Measurements from ENCODE around the gene GREB1. TPM values are rescaled to one million over a fixed set of nuclear protein-coding genes. Genes with fewer than 3 reads are reported as not detected.
A peak's percentile ranks its signal among the peaks of the same experiment; 100 is the strongest.

Gene GREB1
- total RNA-seq, 1 donor from 2014 or later: 143 TPM

DNA sequence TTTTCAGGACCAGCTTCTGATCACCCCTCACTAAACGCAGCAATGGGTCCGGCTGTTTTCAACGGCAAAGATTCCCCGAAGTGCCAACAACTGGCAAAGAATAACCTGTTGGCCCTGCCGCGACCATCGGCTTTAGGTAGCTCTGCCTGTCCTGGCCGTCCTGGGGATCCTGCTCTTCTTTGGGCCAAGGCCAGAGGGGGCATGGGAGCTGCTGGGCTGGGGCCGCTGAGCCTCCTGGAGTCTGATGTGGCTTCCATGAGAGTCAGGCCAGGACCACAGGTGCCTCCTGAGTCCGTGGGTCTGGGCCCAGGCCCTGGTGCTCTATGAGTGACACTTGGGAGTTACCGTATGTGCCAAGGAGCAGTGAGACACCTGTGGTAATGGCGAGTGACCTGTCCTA lies 46.9 kb downstream of the GREB1 start:
- Mint-ChIP-seq H3K27ac (ENCODE audit: unreplicated experiment) (peak overlapping the region; percentile 35), H3K36me3 (ENCODE audit: low read depth) (peaks cover 39% of the 10 kb centered on the region), H3K4me3 (no peak overlapping the region), H3K27me3 (ENCODE audit: low read depth) (no peaks in the 10 kb centered on the region), H3K9me3 (no peaks in the 10 kb centered on the region), H3K4me1 (peaks cover 34% of the 10 kb centered on the region)
- DNase-seq (ENCODE audit: low read depth, low spot score): no peak
- no peak for TF ChIP-seq CTCF (conservative IDR thresholded peaks at IDR 0.05)

- DNase-seq (ENCODE audit: low read depth, low spot score): no peak
- no peaks in the 10 kb centered on the region for H3K9me3 Mint-ChIP-seq
- no peak for TF ChIP-seq CTCF (conservative IDR thresholded peaks at IDR 0.05)
- no peaks in the 10 kb centered on the region for H3K27me3 Mint-ChIP-seq (ENCODE audit: low read depth)
- H3K4me1 Mint-ChIP-seq: peaks cover 34% of the 10 kb centered on the region
- H3K27ac Mint-ChIP-seq (ENCODE audit: unreplicated experiment): peak overlapping the region; percentile 28
- H3K4me3 Mint-ChIP-seq: no peak overlapping the region
- peaks cover 34% of the 10 kb centered on the region for H3K36me3 Mint-ChIP-seq (ENCODE audit: low read depth)
Measured at GRCh38 chr2:11581124-11581796, 47.4 kb downstream of the GREB1 start.

- Mint-ChIP-seq H3K36me3 (ENCODE audit: low read depth) (peaks cover 32% of the 10 kb centered on the region), H3K27ac (ENCODE audit: unreplicated experiment) (peak overlapping the region; percentile 43), H3K27me3 (ENCODE audit: low read depth) (no peaks in the 10 kb centered on the region), H3K9me3 (no peaks in the 10 kb centered on the region), H3K4me3 (no peak overlapping the region), H3K4me1 (peaks cover 34% of the 10 kb centered on the region)
- no peak for DNase-seq (ENCODE audit: low read depth, low spot score)
- TF ChIP-seq CTCF (conservative IDR thresholded peaks at IDR 0.05): no peak
Measured at GRCh38 chr2:11581797-11582611, 48.2 kb downstream of the GREB1 start.

DNA sequence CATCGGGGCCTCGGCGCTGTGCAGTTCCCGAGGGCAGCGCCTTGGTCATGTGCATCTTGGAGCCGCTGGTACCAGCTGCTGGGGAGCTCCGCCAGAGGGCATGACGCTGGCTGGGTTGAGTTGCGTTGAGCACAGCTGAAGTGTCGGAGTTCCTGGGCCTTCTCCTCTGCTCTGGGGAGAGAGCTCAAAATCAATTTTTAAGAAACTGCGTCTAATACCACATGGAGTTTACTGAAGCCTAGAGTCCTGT lies 48.7 kb downstream of the GREB1 start:
- Mint-ChIP-seq H3K4me1 (peaks cover 34% of the 10 kb centered on the region), H3K36me3 (ENCODE audit: low read depth) (peaks cover 35% of the 10 kb centered on the region), H3K27me3 (ENCODE audit: low read depth) (no peaks in the 10 kb centered on the region), H3K9me3 (no peaks in the 10 kb centered on the region), H3K27ac (ENCODE audit: unreplicated experiment) (no peak overlapping the region), H3K4me3 (peak overlapping the region; percentile 39)
- DNase-seq (ENCODE audit: low read depth, low spot score): no peak
- no peak for TF ChIP-seq CTCF (conservative IDR thresholded peaks at IDR 0.05)

DNA sequence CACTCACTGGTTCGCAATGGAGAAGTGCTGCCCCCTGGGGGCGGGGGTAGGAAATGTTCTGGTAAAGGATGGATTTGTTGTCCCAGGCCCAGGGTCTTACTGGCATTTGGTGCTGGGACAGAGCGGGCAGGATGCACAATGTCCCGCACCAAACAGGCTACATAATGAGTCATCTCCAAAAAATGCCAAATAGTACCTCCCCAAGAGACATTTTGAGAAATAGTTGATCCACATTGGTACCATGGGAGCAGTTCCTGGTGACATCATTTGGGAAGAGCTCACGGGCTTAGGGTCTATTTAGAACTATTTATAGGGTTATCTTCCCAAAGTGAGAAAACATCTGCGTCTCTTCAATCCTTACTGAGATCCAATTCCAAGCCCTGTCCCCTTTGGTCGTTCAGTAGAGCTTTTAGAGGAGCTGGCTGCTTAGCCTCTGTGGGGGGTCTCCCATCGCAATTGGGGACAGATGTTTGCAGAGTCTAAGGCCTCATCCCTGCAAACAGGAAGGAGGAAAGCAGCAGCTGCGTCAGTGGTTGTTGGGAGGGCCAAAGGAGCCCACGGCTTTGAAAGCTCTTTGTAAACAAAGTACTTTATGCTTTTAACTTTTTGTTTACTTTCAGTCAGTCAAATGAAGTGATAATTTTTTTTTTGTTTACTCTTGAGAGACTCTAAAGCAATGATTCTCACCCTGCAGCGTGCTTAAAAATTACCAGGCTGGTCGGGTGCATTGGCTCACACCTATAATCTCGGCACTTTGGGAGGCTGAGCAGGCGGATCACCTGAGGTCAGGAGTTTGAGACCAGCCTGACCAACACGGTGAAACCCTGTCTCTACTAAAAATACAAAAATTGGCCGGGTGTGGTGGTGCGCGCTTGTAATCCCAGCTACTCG lies 49.3 kb downstream of the GREB1 start:
- peak; percentile 74 for DNase-seq (ENCODE audit: low read depth, low spot score)
- no peaks in the 10 kb centered on the region for H3K27me3 Mint-ChIP-seq (ENCODE audit: low read depth)
- peaks cover 29% of the 10 kb centered on the region for H3K36me3 Mint-ChIP-seq (ENCODE audit: low read depth)
- H3K27ac Mint-ChIP-seq (ENCODE audit: unreplicated experiment): no peak overlapping the region
- peaks cover 34% of the 10 kb centered on the region for H3K4me1 Mint-ChIP-seq
- peak; percentile 79 for TF ChIP-seq CTCF (conservative IDR thresholded peaks at IDR 0.05)
- H3K4me3 Mint-ChIP-seq: peak overlapping the region; percentile 39
- no peaks in the 10 kb centered on the region for H3K9me3 Mint-ChIP-seq

Data from neural crest cell (in vitro differentiated cells).